HEK293 (cell line): Measurements from ENCODE around the gene EID3.

Experiments
- CTCF ChIA-PET: fragments of 350-600 bp; formaldehyde crosslinking; extraction: SDS; loops from one replicate; lab custom pipeline; 2021; ENCODE audit warnings: antibody characterized with exemption; lab: Yijun Ruan, JAX
- POLR2A ChIA-PET: fragments of 300-600 bp; formaldehyde crosslinking; extraction: SDS; loops from one replicate; lab custom pipeline; 2020; ENCODE audit warnings: antibody characterized with exemption, inconsistent platforms; lab: Yijun Ruan, JAX
- H3K27ac ChIP-seq: fragments of 200-500 bp; sonication (Bioruptor generic); 2 replicates; pipeline ENCODE4 v1.5.1; 2014; ENCODE audit warnings: low read depth, low read length, control low read depth, inconsistent platforms; ENCODE audit errors: extremely low read depth
- H3K36me3 ChIP-seq, 2 experiments: fragments of 200-500 bp in 1 of 2; sonication (Bioruptor generic) in 1 of 2; 1 replicate in 1 of 2; 2 replicates in 1 of 2; pipeline ENCODE4 v1.5.1; 2014 to 2017; ENCODE audit warnings: inconsistent platforms in 2 of 2, low read length in 2 of 2; ENCODE audit not compliant: control insufficient read depth in 2 of 2, insufficient read depth in 1 of 2
- H3K4me1 ChIP-seq: fragments of 200-500 bp; sonication (Bioruptor generic); 2 replicates; pipeline ENCODE4 v1.5.1; 2014; ENCODE audit warnings: mild to moderate bottlenecking, low read length, inconsistent platforms; ENCODE audit not compliant: control insufficient read depth, insufficient read depth
- H3K4me3 ChIP-seq: 2 replicates; pipeline ENCODE4 v1.5.1; 2011; ENCODE audit warnings: low read depth, mild to moderate bottlenecking, control low read depth, low read length, moderate library complexity
- H3K9me3 ChIP-seq: fragments of 200-500 bp; sonication (Bioruptor generic); 2 replicates; pipeline ENCODE4 v1.5.1; 2014; ENCODE audit warnings: low read depth, low read length, inconsistent platforms; ENCODE audit not compliant: control insufficient read depth, insufficient read depth
- FEZF1 ChIP-seq: fragments of 450-650 bp; formaldehyde crosslinking; IDR thresholded peaks from 2 replicates; pipeline ENCODE4 v1.5.1; 2016; ENCODE audit warnings: missing biosample characterization, missing genetic modification characterization
- GLI2 ChIP-seq: fragments of 450-650 bp; formaldehyde crosslinking; IDR thresholded peaks from 2 replicates; pipeline ENCODE4; 2017; ENCODE audit warnings: missing biosample characterization, missing genetic modification characterization, low read depth, borderline replicate concordance
- HOXD13 ChIP-seq: sonication (generic); formaldehyde crosslinking; IDR thresholded peaks from 2 replicates; pipeline ENCODE4 v1.8.0; 2022; ENCODE audit warnings: missing genetic modification reagents, borderline replicate concordance
- KLF10 ChIP-seq: fragments of 450-650 bp; IDR thresholded peaks from 2 replicates; pipeline ENCODE4 v1.5.1; 2018; ENCODE audit warnings: missing biosample characterization, mild to moderate bottlenecking, missing genetic modification characterization
- MZF1 ChIP-seq: fragments of 450-650 bp; formaldehyde crosslinking; IDR thresholded peaks from 2 replicates; pipeline ENCODE4 v1.5.1; 2017; ENCODE audit warnings: missing biosample characterization, missing genetic modification characterization, borderline replicate concordance
- ZBTB1 ChIP-seq: fragments of 450-650 bp; formaldehyde crosslinking; IDR thresholded peaks from 2 replicates; pipeline ENCODE4 v1.5.1; 2016; ENCODE audit warnings: missing biosample characterization, missing genetic modification characterization
- ZFP37 ChIP-seq: fragments of 450-650 bp; formaldehyde crosslinking; IDR thresholded peaks from 2 replicates; pipeline ENCODE4 v1.5.1; 2016; ENCODE audit warnings: missing biosample characterization, missing genetic modification characterization
- ZFP69B ChIP-seq: fragments of 450-650 bp; formaldehyde crosslinking; IDR thresholded peaks from 2 replicates; pipeline ENCODE4 v1.5.1; 2016; ENCODE audit warnings: missing biosample characterization, missing genetic modification characterization
- ZIC2 ChIP-seq: fragments of 450-650 bp; formaldehyde crosslinking; IDR thresholded peaks from 2 replicates; pipeline ENCODE4 v1.5.1; 2016; ENCODE audit warnings: missing biosample characterization, missing genetic modification characterization
- ZNF10 ChIP-seq: fragments of 450-650 bp; formaldehyde crosslinking; IDR thresholded peaks from 2 replicates; pipeline ENCODE4 v1.5.1; 2017; ENCODE audit warnings: missing biosample characterization, missing genetic modification characterization
- ZNF112 ChIP-seq: fragments of 450-650 bp; formaldehyde crosslinking; IDR thresholded peaks from 2 replicates; pipeline ENCODE4 v1.5.0; 2017; ENCODE audit warnings: missing biosample characterization, missing genetic modification characterization
- ZNF214 ChIP-seq: fragments of 450-650 bp; formaldehyde crosslinking; IDR thresholded peaks from 2 replicates; pipeline ENCODE4 v1.5.1; 2017; ENCODE audit warnings: missing biosample characterization, mild to moderate bottlenecking, missing genetic modification characterization, borderline replicate concordance
- ZNF311 ChIP-seq: fragments of 450-650 bp; formaldehyde crosslinking; IDR thresholded peaks from 2 replicates; pipeline ENCODE4 v1.5.1; 2017; ENCODE audit warnings: missing biosample characterization, missing genetic modification characterization, borderline replicate concordance
- ZNF404 ChIP-seq: fragments of 450-650 bp; formaldehyde crosslinking; IDR thresholded peaks from 2 replicates; pipeline ENCODE4 v1.5.1; 2017; ENCODE audit warnings: missing biosample characterization, missing genetic modification characterization
- ZNF76 ChIP-seq: fragments of 450-650 bp; formaldehyde crosslinking; IDR thresholded peaks from 2 replicates; pipeline ENCODE4; 2016; ENCODE audit warnings: low read depth, missing biosample characterization, missing genetic modification characterization, borderline replicate concordance
- TF ChIP-seq, protein P1 (sequence below): fragments of 450-650 bp; formaldehyde crosslinking; IDR thresholded peaks from 2 replicates; pipeline ENCODE4 v1.5.1; 2017; ENCODE audit warnings: missing biosample characterization, missing genetic modification characterization
- TF ChIP-seq, protein P2 (sequence below): sonication (generic); formaldehyde crosslinking; IDR thresholded peaks from 2 replicates; pipeline ENCODE4 v1.8.1; 2022; ENCODE audit warnings: mild to moderate bottlenecking, moderate library complexity, missing genetic modification reagents
- TF ChIP-seq, protein P3 (sequence below): fragments of 450-650 bp; formaldehyde crosslinking; IDR thresholded peaks from 2 replicates; pipeline ENCODE4 v1.5.1; 2016; ENCODE audit warnings: missing biosample characterization, missing genetic modification characterization, borderline replicate concordance
- TF ChIP-seq, protein P4 (sequence below): fragments of 450-650 bp; formaldehyde crosslinking; IDR thresholded peaks from 2 replicates; pipeline ENCODE4 v1.5.1; 2016; ENCODE audit warnings: missing biosample characterization, missing genetic modification characterization

The EID3 gene

GRCh38 chr12:104297477-104298113 lies 5.9 kb upstream of the EID3 start:
- TF ChIP-seq, protein P1, sequence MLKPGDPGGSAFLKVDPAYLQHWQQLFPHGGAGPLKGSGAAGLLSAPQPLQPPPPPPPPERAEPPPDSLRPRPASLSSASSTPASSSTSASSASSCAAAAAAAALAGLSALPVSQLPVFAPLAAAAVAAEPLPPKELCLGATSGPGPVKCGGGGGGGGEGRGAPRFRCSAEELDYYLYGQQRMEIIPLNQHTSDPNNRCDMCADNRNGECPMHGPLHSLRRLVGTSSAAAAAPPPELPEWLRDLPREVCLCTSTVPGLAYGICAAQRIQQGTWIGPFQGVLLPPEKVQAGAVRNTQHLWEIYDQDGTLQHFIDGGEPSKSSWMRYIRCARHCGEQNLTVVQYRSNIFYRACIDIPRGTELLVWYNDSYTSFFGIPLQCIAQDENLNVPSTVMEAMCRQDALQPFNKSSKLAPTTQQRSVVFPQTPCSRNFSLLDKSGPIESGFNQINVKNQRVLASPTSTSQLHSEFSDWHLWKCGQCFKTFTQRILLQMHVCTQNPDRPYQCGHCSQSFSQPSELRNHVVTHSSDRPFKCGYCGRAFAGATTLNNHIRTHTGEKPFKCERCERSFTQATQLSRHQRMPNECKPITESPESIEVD (tag by site-specific recombination), result 0 out of 2 replicates have a peak, but pooled peaks have one; percentile 19
- TF ChIP-seq ZIC2 (tag by site-specific recombination) (no peak), ZNF214 (no peak), ZFP69B (no peak), FEZF1 (tag by site-specific recombination) (peak; percentile 35; the same call in 1 of the 2 replicates)
- TF ChIP-seq, protein P2, sequence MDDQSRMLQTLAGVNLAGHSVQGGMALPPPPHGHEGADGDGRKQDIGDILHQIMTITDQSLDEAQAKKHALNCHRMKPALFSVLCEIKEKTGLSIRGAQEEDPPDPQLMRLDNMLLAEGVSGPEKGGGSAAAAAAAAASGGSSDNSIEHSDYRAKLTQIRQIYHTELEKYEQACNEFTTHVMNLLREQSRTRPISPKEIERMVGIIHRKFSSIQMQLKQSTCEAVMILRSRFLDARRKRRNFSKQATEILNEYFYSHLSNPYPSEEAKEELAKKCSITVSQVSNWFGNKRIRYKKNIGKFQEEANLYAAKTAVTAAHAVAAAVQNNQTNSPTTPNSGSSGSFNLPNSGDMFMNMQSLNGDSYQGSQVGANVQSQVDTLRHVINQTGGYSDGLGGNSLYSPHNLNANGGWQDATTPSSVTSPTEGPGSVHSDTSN (CRISPR knock-in tag), result no peak
- TF ChIP-seq, all 188 proteins: peak for 2
- Histone ChIP-seq H3K4me3 (no peak overlapping the region), H3K9me3 (no peaks in the 10 kb centered on the region), H3K36me3 (peaks cover 3 to 52% of the 10 kb centered on the region in 2 experiments; a peak in 2 of 3 replicates), H3K27ac (no peak overlapping the region), H3K4me1 (no peaks in the 10 kb centered on the region)
- ChIA-PET POLR2A (no interaction called here), CTCF (no interaction called here)

DNA sequence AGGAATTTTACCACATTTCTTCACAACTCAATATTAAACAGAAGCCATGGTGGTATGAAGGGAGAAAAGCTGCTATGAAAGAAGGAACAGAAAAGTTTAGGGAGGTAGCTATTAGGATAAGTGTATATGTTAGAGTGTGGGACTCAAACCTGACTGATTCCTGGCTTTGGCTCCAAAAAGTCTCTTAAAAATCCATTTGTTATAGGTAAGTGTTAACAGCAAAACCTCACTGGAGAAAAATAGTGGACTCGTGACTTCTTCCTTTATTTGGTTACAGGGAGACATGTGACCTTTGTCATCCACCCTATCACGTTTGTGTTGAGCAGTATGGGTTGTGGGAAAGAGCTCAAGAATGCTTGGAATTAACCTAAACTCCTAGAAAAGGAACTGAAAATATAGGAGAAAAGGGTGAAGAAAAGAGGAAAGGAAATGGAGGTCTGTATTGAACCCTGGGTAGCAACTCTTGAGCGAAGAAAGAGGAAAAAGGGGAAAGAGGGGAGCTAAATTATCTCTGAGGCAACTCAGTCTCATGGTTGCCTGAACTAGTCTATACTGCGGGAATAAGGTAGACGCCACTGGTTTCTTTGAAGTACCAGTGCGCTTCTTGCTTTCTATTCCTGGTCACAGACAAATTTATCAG lies 3.6 kb upstream of the EID3 start:
- ChIA-PET CTCF (no interaction called here), POLR2A (interaction anchor here (0.7 to 1.4 kb wide), 2 partner anchors 13 to 166 kb away, joined by 3 to 7 read pairs; no protein-coding TSS in a partner anchor)
- H3K4me1 ChIP-seq, result no peaks in the 10 kb centered on the region
- TF ChIP-seq ZBTB1 (tag by site-specific recombination) (no peak), ZFP37 (tag by site-specific recombination) (no peak), ZNF404 (no peak), KLF10 (tag by site-specific recombination) (no peak), GLI2 (tag by site-specific recombination) (no peak), ZNF10 (tag by site-specific recombination) (no peak), MZF1 (no peak), HOXD13 (CRISPR knock-in tag) (no peak), ZNF112 (tag by site-specific recombination) (no peak), ZNF311 (tag by site-specific recombination) (no peak), ZNF76 (no peak)
- TF ChIP-seq, protein P3, sequence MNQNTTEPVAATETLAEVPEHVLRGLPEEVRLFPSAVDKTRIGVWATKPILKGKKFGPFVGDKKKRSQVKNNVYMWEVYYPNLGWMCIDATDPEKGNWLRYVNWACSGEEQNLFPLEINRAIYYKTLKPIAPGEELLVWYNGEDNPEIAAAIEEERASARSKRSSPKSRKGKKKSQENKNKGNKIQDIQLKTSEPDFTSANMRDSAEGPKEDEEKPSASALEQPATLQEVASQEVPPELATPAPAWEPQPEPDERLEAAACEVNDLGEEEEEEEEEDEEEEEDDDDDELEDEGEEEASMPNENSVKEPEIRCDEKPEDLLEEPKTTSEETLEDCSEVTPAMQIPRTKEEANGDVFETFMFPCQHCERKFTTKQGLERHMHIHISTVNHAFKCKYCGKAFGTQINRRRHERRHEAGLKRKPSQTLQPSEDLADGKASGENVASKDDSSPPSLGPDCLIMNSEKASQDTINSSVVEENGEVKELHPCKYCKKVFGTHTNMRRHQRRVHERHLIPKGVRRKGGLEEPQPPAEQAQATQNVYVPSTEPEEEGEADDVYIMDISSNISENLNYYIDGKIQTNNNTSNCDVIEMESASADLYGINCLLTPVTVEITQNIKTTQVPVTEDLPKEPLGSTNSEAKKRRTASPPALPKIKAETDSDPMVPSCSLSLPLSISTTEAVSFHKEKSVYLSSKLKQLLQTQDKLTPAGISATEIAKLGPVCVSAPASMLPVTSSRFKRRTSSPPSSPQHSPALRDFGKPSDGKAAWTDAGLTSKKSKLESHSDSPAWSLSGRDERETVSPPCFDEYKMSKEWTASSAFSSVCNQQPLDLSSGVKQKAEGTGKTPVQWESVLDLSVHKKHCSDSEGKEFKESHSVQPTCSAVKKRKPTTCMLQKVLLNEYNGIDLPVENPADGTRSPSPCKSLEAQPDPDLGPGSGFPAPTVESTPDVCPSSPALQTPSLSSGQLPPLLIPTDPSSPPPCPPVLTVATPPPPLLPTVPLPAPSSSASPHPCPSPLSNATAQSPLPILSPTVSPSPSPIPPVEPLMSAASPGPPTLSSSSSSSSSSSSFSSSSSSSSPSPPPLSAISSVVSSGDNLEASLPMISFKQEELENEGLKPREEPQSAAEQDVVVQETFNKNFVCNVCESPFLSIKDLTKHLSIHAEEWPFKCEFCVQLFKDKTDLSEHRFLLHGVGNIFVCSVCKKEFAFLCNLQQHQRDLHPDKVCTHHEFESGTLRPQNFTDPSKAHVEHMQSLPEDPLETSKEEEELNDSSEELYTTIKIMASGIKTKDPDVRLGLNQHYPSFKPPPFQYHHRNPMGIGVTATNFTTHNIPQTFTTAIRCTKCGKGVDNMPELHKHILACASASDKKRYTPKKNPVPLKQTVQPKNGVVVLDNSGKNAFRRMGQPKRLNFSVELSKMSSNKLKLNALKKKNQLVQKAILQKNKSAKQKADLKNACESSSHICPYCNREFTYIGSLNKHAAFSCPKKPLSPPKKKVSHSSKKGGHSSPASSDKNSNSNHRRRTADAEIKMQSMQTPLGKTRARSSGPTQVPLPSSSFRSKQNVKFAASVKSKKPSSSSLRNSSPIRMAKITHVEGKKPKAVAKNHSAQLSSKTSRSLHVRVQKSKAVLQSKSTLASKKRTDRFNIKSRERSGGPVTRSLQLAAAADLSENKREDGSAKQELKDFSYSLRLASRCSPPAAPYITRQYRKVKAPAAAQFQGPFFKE (tag by site-specific recombination), result no peak
- TF ChIP-seq, protein P4, sequence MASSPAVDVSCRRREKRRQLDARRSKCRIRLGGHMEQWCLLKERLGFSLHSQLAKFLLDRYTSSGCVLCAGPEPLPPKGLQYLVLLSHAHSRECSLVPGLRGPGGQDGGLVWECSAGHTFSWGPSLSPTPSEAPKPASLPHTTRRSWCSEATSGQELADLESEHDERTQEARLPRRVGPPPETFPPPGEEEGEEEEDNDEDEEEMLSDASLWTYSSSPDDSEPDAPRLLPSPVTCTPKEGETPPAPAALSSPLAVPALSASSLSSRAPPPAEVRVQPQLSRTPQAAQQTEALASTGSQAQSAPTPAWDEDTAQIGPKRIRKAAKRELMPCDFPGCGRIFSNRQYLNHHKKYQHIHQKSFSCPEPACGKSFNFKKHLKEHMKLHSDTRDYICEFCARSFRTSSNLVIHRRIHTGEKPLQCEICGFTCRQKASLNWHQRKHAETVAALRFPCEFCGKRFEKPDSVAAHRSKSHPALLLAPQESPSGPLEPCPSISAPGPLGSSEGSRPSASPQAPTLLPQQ, result no peak

More for the DNA sequence above, 3.6 kb upstream of the EID3 start:
- H3K27ac ChIP-seq, result no peak overlapping the region
- no peak overlapping the region for H3K4me3 ChIP-seq
- H3K9me3 ChIP-seq, result no peaks in the 10 kb centered on the region
- H3K36me3 ChIP-seq, result peaks cover 3 to 53% of the 10 kb centered on the region in 2 experiments; a peak in 2 of 3 replicates
